ENCODE data around the gene ACTN4.

Gene ACTN4

DNA sequence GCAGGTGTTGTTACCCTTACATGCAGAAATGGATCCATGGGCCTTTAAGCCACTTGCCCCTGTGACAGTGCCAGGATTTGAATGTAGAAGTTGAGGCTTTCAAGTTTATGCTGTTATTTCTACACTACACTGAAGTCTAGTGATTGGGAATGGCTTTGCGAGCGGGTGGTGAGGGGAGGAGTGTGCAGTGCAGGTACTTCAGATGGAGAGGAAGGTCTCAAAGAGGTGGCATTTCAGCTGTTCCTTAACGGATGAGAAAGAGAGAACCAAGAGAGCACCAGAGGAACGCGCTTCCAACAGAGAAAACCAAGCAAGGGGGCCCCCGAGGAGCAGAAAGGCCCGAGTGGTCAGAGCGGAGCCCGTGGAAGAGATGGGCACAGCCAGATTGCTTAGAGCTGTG is 13.3 kb downstream of the ACTN4 start:
- H3K36me3 ChIP-seq (replicated peaks; ENCODE audit: low read depth, low read length): peaks cover 43% of the 10 kb centered on the region
- TF ChIP-seq EZH2phosphoT487 (IDR thresholded peaks at IDR 0.05; ENCODE audit: low read depth): no peak
- TF ChIP-seq, protein P1, sequence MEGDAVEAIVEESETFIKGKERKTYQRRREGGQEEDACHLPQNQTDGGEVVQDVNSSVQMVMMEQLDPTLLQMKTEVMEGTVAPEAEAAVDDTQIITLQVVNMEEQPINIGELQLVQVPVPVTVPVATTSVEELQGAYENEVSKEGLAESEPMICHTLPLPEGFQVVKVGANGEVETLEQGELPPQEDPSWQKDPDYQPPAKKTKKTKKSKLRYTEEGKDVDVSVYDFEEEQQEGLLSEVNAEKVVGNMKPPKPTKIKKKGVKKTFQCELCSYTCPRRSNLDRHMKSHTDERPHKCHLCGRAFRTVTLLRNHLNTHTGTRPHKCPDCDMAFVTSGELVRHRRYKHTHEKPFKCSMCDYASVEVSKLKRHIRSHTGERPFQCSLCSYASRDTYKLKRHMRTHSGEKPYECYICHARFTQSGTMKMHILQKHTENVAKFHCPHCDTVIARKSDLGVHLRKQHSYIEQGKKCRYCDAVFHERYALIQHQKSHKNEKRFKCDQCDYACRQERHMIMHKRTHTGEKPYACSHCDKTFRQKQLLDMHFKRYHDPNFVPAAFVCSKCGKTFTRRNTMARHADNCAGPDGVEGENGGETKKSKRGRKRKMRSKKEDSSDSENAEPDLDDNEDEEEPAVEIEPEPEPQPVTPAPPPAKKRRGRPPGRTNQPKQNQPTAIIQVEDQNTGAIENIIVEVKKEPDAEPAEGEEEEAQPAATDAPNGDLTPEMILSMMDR (IDR thresholded peaks at IDR 0.05; ENCODE audit: low read depth, low read length): no peak
- no peak overlapping the region for H3K4me3 ChIP-seq (ENCODE audit: low read length)
- peaks cover 98% of the 10 kb centered on the region for H3K79me2 ChIP-seq (ENCODE audit: low read length)
- H3K9me3 ChIP-seq (ENCODE audit: insufficient read depth, low read length): no peaks in the 10 kb centered on the region
- no peak overlapping the region for H3K9ac ChIP-seq (ENCODE audit: low read length)
- H4K20me1 ChIP-seq (ENCODE audit: insufficient read depth, low read length): peaks cover 90% of the 10 kb centered on the region
- no peak overlapping the region for H2AFZ ChIP-seq (ENCODE audit: low read depth, low read length)
- H3K27ac ChIP-seq (ENCODE audit: low read length): no peak overlapping the region
- H3K27me3 ChIP-seq (ENCODE audit: low read depth, low read length): no peaks in the 10 kb centered on the region
- H3K4me1 ChIP-seq (ENCODE audit: low read length): peaks cover 41% of the 10 kb centered on the region
- no peak overlapping the region for H3K4me2 ChIP-seq (ENCODE audit: low read length)

DNA sequence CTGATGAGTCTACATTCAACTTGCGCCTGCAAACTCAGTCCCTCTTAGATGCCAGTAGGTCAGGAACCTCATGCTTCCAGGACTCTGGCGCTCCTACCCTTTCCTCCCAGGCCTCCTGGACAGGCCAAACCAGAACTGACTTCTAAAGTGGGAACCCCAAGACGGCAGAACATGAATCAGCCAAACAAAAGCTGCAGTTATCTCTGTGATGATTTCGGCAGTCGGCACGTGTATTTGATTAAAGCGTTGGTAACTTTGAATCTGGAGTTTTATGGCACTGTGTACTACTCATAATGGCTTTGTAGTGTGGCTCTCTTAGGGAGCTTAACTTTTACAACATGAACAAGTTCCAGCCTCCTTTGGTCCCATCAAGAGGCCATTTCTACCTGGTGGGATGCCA is 13.7 kb downstream of the ACTN4 start:
- Histone ChIP-seq H3K4me3 (ENCODE audit: low read length) (no peak overlapping the region), H3K27me3 (ENCODE audit: low read depth, low read length) (no peaks in the 10 kb centered on the region), H3K36me3 (replicated peaks; ENCODE audit: low read depth, low read length) (peaks cover 39% of the 10 kb centered on the region), H3K9me3 (ENCODE audit: insufficient read depth, low read length) (no peaks in the 10 kb centered on the region), H3K27ac (ENCODE audit: low read length) (no peak overlapping the region), H3K4me1 (ENCODE audit: low read length) (peaks cover 36% of the 10 kb centered on the region), H3K9ac (ENCODE audit: low read length) (no peak overlapping the region), H3K79me2 (ENCODE audit: low read length) (peaks cover 98% of the 10 kb centered on the region), H3K4me2 (ENCODE audit: low read length) (no peak overlapping the region), H2AFZ (ENCODE audit: low read depth, low read length) (no peak overlapping the region), H4K20me1 (ENCODE audit: insufficient read depth, low read length) (peaks cover 90% of the 10 kb centered on the region)
- TF ChIP-seq EZH2phosphoT487 (IDR thresholded peaks at IDR 0.05; ENCODE audit: low read depth): no peak
- TF ChIP-seq, protein P1 (IDR thresholded peaks at IDR 0.05; ENCODE audit: low read depth, low read length): no peak

DNA sequence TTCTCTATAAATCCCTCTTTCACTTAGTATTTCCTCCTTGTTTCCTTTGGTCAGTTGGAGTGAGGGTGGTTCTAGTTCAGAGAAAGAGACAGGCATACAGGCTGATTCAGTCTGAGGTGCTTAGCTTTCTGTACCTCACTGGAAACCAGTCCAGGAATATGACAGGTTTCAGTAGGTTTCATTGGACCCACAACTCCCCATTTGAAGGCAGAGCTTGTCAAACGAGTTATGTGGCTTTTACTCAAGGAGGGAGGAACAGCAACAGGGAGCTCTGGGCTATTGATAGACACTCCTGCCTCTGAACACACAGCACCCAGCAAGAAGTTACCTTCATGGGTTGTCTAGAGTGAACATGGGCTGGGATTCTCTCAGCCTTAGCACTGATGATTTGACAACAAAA is 14.5 kb downstream of the ACTN4 start:
- Histone ChIP-seq H3K36me3 (replicated peaks; ENCODE audit: low read depth, low read length) (peaks cover 31% of the 10 kb centered on the region), H3K27ac (ENCODE audit: low read length) (no peak overlapping the region), H2AFZ (ENCODE audit: low read depth, low read length) (no peak overlapping the region), H3K4me3 (ENCODE audit: low read length) (no peak overlapping the region), H3K4me1 (ENCODE audit: low read length) (peaks cover 28% of the 10 kb centered on the region), H4K20me1 (ENCODE audit: insufficient read depth, low read length) (peaks cover 90% of the 10 kb centered on the region), H3K9me3 (ENCODE audit: insufficient read depth, low read length) (no peaks in the 10 kb centered on the region), H3K27me3 (ENCODE audit: low read depth, low read length) (no peaks in the 10 kb centered on the region), H3K79me2 (ENCODE audit: low read length) (peaks cover 98% of the 10 kb centered on the region), H3K9ac (ENCODE audit: low read length) (no peak overlapping the region), H3K4me2 (ENCODE audit: low read length) (no peak overlapping the region)
- TF ChIP-seq, protein P1 (IDR thresholded peaks at IDR 0.05; ENCODE audit: low read depth, low read length): no peak
- TF ChIP-seq EZH2phosphoT487 (IDR thresholded peaks at IDR 0.05; ENCODE audit: low read depth): no peak

DNA sequence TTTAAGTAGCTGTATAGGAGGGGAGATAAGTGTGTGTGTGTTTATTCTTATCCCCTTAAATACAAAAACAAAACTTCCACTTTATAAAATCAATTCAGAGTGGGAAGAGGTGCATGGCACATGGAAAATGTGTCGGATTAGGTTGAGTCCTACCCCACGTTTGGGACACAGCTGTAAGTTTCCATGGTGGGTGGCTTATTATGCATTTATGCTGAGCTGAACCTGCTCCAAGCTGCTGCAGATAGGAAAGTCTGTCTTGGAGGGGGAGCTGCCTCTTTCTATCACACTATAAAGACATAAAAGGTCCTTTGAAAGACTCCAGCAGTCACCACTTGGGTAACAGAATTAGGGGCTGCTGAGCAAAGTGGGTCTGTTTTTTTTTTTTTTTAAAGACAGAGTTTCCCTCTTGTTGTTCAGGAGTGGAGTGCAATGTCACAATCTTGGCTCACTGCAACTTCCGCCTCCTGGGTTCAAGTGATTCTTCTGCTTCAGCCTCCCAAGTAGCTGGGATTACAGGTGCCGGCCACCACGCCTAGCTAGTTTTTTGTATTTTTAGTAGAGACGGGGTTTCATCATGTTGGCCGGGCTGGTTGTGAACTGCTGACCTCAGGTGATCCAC is 15.2 kb downstream of the ACTN4 start:
- H3K27ac ChIP-seq (ENCODE audit: low read length): no peak overlapping the region
- peaks cover 87% of the 10 kb centered on the region for H4K20me1 ChIP-seq (ENCODE audit: insufficient read depth, low read length)
- no peak for TF ChIP-seq EZH2phosphoT487 (IDR thresholded peaks at IDR 0.05; ENCODE audit: low read depth)
- TF ChIP-seq, protein P1 (IDR thresholded peaks at IDR 0.05; ENCODE audit: low read depth, low read length): no peak
- H3K9me3 ChIP-seq (ENCODE audit: insufficient read depth, low read length): no peaks in the 10 kb centered on the region
- peaks cover 98% of the 10 kb centered on the region for H3K79me2 ChIP-seq (ENCODE audit: low read length)
- H3K36me3 ChIP-seq (replicated peaks; ENCODE audit: low read depth, low read length): peaks cover 30% of the 10 kb centered on the region
- no peak overlapping the region for H3K4me3 ChIP-seq (ENCODE audit: low read length)
- H3K27me3 ChIP-seq (ENCODE audit: low read depth, low read length): no peaks in the 10 kb centered on the region
- H3K4me1 ChIP-seq (ENCODE audit: low read length): peaks cover 21% of the 10 kb centered on the region
- no peak overlapping the region for H2AFZ ChIP-seq (ENCODE audit: low read depth, low read length)
- no peak overlapping the region for H3K9ac ChIP-seq (ENCODE audit: low read length)
- no peak overlapping the region for H3K4me2 ChIP-seq (ENCODE audit: low read length)

Data from OCI-LY3 (cell line).